Peyer's patch (tissue), 4 donors: ENCODE results near the gene RETSAT.

Experiments
- POLR2A ChIP-seq, 2 donors: fragments of 450-650 bp; IDR thresholded peaks; one replicate each; pipeline ENCODE4 v1.5.1; 2017; ENCODE audit warnings: antibody characterized with exemption in 2 of 2, mild to moderate bottlenecking in 2 of 2, moderate library complexity in 2 of 2
- TF ChIP-seq, protein P1 (sequence below), 6 experiments: fragments of 450-650 bp in 4 of 6; fragments of 200-600 bp in 2 of 6; sonication (generic) in 1 of 6; IDR thresholded peaks; one replicate each; pipeline ENCODE4 v1.5.1; 2017 to 2019; ENCODE audit warnings: antibody characterized with exemption in 6 of 6, mild to moderate bottlenecking in 3 of 6, moderate library complexity in 1 of 6

GRCh38 chr2:85302121-85302520 is 52.2 kb downstream of the RETSAT start:
- TF ChIP-seq, protein P1, sequence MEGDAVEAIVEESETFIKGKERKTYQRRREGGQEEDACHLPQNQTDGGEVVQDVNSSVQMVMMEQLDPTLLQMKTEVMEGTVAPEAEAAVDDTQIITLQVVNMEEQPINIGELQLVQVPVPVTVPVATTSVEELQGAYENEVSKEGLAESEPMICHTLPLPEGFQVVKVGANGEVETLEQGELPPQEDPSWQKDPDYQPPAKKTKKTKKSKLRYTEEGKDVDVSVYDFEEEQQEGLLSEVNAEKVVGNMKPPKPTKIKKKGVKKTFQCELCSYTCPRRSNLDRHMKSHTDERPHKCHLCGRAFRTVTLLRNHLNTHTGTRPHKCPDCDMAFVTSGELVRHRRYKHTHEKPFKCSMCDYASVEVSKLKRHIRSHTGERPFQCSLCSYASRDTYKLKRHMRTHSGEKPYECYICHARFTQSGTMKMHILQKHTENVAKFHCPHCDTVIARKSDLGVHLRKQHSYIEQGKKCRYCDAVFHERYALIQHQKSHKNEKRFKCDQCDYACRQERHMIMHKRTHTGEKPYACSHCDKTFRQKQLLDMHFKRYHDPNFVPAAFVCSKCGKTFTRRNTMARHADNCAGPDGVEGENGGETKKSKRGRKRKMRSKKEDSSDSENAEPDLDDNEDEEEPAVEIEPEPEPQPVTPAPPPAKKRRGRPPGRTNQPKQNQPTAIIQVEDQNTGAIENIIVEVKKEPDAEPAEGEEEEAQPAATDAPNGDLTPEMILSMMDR (IDR thresholded peaks at IDR 0.05), result no peak
- no peak for TF ChIP-seq POLR2A (IDR thresholded peaks at IDR 0.05)
